Erythroblast (primary cell): ENCODE results near the gene OR5B2.
"Not testable (repeated sequence)": the region's sequence is repeated elsewhere in the genome, so short reads cannot be mapped to it uniquely, and the experiment has no call there.

Experiments used
- DNase-seq, 2 experiments: peaks; one replicate each; lab custom pipeline; 2025; lab: John Stamatoyannopoulos, UW
- GATA1 ChIP-seq: IDR thresholded peaks from 2 replicates; pipeline ENCODE4 v1.6.1; 2011; ENCODE audit warnings: low read depth, mild to moderate bottlenecking, control low read depth, low read length, moderate library complexity
- POLR2A ChIP-seq: IDR thresholded peaks from 2 replicates; pipeline ENCODE4 v1.6.1; 2011; ENCODE audit warnings: mild to moderate bottlenecking, low read length

The OR5B2 gene

DNA sequence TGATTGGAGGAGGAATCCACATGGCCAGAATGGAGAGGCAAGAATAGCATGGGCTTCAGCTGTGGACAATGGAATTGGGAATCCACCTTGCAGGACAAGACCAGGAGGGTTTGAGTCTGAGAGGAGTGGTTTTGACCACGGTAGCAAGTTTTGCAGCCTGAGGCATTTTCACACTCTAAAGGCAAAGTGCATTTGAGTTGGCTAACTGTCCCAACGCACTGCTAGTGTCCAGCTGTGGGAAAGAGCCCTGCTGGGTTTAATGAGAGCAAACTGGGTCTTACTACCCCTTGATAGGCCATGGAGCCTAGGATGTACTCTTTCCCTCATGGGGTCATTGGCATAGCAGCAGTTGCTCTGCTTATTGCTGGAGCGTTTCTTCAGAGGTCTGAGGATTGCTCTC lies at the start of gene OR5B2:
TSS of gene OR5B2 (minus strand) at position 101 of the 400 bp plus-strand sequence. CDS start 4,860 bp downstream, outside the sequence.
- TF ChIP-seq GATA1 (no peak), POLR2A (no peak)
- DNase-seq, result no peak

GRCh38 chr11:58471892-58472291 lies 44.0 kb upstream of the OR5B2 start:
- TF ChIP-seq GATA1 (no peak), POLR2A (no peak)
- peak in 1 of 2 experiments; percentile 3 for DNase-seq

- no peak for DNase-seq
Measured at GRCh38 chr11:58466293-58466692, 38.4 kb upstream of the OR5B2 start.

GRCh38 chr11:58465690-58466089 lies 37.8 kb upstream of the OR5B2 start:
- TF ChIP-seq GATA1 (no peak), POLR2A (no peak)
- DNase-seq, result no peak

More at GRCh38 chr11:58466293-58466692, 38.4 kb upstream of the OR5B2 start:
- no peak for TF ChIP-seq POLR2A
- TF ChIP-seq GATA1, result no peak

- no peak for TF ChIP-seq GATA1
- no peak for TF ChIP-seq POLR2A
- no peak for DNase-seq
Measured at GRCh38 chr11:58451585-58451984, 23.7 kb upstream of the OR5B2 start.

GRCh38 chr11:58446294-58446693 lies 18.4 kb upstream of the OR5B2 start:
- TF ChIP-seq GATA1, result no peak
- no peak for TF ChIP-seq POLR2A

GRCh38 chr11:58444300-58444699 lies 16.4 kb upstream of the OR5B2 start:
- no peak for DNase-seq

More at GRCh38 chr11:58446294-58446693, 18.4 kb upstream of the OR5B2 start:
- no peak for DNase-seq

GRCh38 chr11:58442136-58442535 lies 14.2 kb upstream of the OR5B2 start, which contains the start of gene OR5B12:
OR5B12 (minus strand) TSS chr11:58442236; CDS start chr11:58440151, 2,085 bp downstream.
- no peak for DNase-seq
- no peak for TF ChIP-seq GATA1
- TF ChIP-seq POLR2A, result no peak

More at GRCh38 chr11:58444300-58444699, 16.4 kb upstream of the OR5B2 start:
- no peak for TF ChIP-seq GATA1
- TF ChIP-seq POLR2A, result no peak

GRCh38 chr11:58438486-58438885 lies 10.6 kb upstream of the OR5B2 start:
- TF ChIP-seq GATA1 (no peak), POLR2A (no peak)
- no peak for DNase-seq

- no peak for TF ChIP-seq POLR2A
- TF ChIP-seq GATA1, result no peak
- DNase-seq, result no peak
Measured at GRCh38 chr11:58434217-58434616, 6.3 kb upstream of the OR5B2 start.

DNA sequence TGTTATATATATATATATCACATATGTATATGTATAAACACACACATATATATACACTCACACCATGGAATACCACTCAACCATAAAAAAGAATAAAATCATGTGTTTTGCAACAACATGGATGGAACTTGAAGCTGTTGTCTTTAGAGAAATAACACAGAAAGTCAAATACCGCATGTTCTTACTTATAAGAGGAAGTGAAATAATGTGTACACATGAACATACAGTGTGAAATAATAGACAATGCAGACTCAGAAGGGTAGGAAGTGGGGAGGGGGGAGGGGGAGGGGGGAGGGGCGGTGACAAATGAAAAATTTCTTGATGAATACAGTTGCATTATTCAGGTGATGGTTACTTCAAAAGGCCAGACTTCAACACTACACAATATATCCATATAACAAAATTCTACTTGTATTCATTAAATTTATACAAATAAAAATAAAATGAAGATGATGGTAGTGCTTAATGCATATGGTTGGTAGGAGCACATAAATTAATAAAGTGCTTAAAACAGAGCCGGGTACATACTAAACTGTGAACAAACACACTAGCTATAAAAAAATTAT lies 5.8 kb upstream of the OR5B2 start:
- TF ChIP-seq POLR2A (no peak), GATA1 (no peak)
- no peak for DNase-seq

DNA sequence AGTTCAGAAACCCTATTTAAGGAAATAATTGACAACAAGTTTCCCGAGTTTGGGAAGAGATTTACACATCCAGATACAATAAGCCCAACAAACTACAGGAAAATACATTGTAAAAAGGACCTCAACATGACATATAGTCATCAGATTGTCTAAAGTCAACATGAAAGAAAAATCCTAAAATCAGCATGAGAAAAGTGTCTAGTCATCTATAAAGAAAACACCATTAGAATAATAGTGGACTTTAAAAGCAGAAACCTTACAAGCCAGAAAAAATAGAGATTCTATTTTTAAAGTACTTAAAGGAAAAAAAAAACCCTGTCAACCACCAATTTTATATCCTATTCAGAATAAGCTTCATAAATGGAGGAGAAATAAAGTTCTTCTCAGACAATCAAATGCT lies 1.4 kb upstream of the OR5B2 start:
- TF ChIP-seq POLR2A (no peak), GATA1 (no peak)
- DNase-seq, result no peak

- DNase-seq, result no peak
- TF ChIP-seq GATA1, result no peak
- TF ChIP-seq POLR2A, result no peak
Measured at GRCh38 chr11:58406774-58407173, 21.1 kb downstream of the OR5B2 start, which contains the start of gene OR5B3. OR5B3 (minus strand) TSS chr11:58406874; CDS start chr11:58403409, 3,465 bp downstream.

DNA sequence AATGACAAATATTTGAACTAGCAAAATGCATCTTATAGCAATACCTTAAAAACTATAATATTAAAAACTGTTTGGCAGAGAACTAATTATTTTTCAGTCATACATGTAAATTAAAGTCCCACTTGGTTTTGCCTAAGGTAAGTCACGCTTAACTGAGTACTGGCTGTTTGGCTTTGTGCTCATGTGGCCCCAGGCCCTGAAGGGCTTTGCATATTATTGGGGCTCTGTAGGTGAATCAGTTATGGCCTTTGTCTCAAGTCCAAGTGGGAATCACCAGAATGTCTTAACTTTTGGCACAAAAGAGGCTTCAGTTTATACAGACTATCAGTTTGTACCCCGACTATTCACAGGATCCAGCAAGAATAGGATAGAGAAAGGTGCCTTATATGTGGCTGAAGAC lies 28.3 kb downstream of the OR5B2 start:
- not testable (repeated sequence) for DNase-seq

- DNase-seq, result no peak
Measured at GRCh38 chr11:58395581-58395980, 32.3 kb downstream of the OR5B2 start.

GRCh38 chr11:58394195-58394594 lies 33.7 kb downstream of the OR5B2 start:
- TF ChIP-seq GATA1 (no peak), POLR2A (no peak)
- DNase-seq, result no peak

More at GRCh38 chr11:58395581-58395980, 32.3 kb downstream of the OR5B2 start:
- TF ChIP-seq POLR2A, result no peak
- TF ChIP-seq GATA1, result no peak
